ENCODE data around the gene TGFBR3.

TGFBR3 gene

GRCh38 chr1:91798241-91798648 is 87.7 kb downstream of the TGFBR3 start:
- DNase-seq = no peak

GRCh38 chr1:91797164-91797563 is 88.8 kb downstream of the TGFBR3 start:
- no peak for DNase-seq

- DNase-seq = no peak
Measured at GRCh38 chr1:91796390-91796654, 89.6 kb downstream of the TGFBR3 start.

GRCh38 chr1:91795591-91796389 is 90.2 kb downstream of the TGFBR3 start:
- no peak for DNase-seq

- DNase-seq = no peak
Measured at GRCh38 chr1:91793877-91794276, 92.1 kb downstream of the TGFBR3 start.

- DNase-seq = no peak
Measured at GRCh38 chr1:91793189-91793588, 92.8 kb downstream of the TGFBR3 start.

- peak in 1 of 2 experiments; percentile 35 for DNase-seq
Measured at GRCh38 chr1:91792489-91793071, 93.4 kb downstream of the TGFBR3 start.

- peak in 1 of 2 experiments; percentile 61 for DNase-seq
Measured at GRCh38 chr1:91791691-91792488, 94.1 kb downstream of the TGFBR3 start.

GRCh38 chr1:91791103-91791502 is 94.8 kb downstream of the TGFBR3 start:
- DNase-seq = peak; percentile 76 to 90

- DNase-seq = peak in 1 of 2 experiments; percentile 57
Measured at GRCh38 chr1:91790392-91790791, 95.6 kb downstream of the TGFBR3 start.

GRCh38 chr1:91789273-91789997 is 96.5 kb downstream of the TGFBR3 start:
- no peak for DNase-seq

- no peak for DNase-seq
Measured at GRCh38 chr1:91787919-91788318, 98.0 kb downstream of the TGFBR3 start.

- no peak for DNase-seq
Measured at GRCh38 chr1:91784616-91785015, 101.3 kb downstream of the TGFBR3 start.

GRCh38 chr1:91784191-91784590 is 101.8 kb downstream of the TGFBR3 start:
- DNase-seq = no peak

GRCh38 chr1:91783423-91784170 is 102.4 kb downstream of the TGFBR3 start:
- no peak for DNase-seq

GRCh38 chr1:91781901-91782622 is 103.9 kb downstream of the TGFBR3 start:
- DNase-seq = no peak

- DNase-seq = no peak
Measured at GRCh38 chr1:91781371-91781825, 104.6 kb downstream of the TGFBR3 start.

GRCh38 chr1:91779548-91780021 is 106.4 kb downstream of the TGFBR3 start:
- peak in 1 of 2 experiments; percentile 40 for DNase-seq

- DNase-seq = no peak
Measured at GRCh38 chr1:91778964-91779363, 107.0 kb downstream of the TGFBR3 start.

GRCh38 chr1:91777630-91778300 is 108.2 kb downstream of the TGFBR3 start:
- peak in 1 of 2 experiments; percentile 60 for DNase-seq

GRCh38 chr1:91777196-91777595 is 108.8 kb downstream of the TGFBR3 start:
- DNase-seq = peak in 1 of 2 experiments; percentile 58

Data from NCI-H2081 (cell line).